HepG2 (cell line): ENCODE results near the gene RBM19. TPM values are rescaled to one million over a fixed set of nuclear protein-coding genes. Genes with fewer than 3 reads are reported as not detected.

Source experiments
- ARID2 ChIP-seq: sonication (generic); formaldehyde crosslinking; IDR thresholded peaks from 2 replicates; pipeline ENCODE4 v1.8.1; 2022; ENCODE audit warnings: mild to moderate bottlenecking, missing genetic modification reagents, borderline replicate concordance
- CC2D1A ChIP-seq: sonication (generic); formaldehyde crosslinking; IDR thresholded peaks from 2 replicates; pipeline ENCODE4 v1.8.1; 2023; ENCODE audit warnings: mild to moderate bottlenecking, missing genetic modification reagents
- FOSL2 ChIP-seq: sonication (generic); formaldehyde crosslinking; IDR thresholded peaks from 2 replicates; pipeline ENCODE4 v1.4.0; 2020; ENCODE audit warnings: missing genetic modification reagents
- GABPB1 ChIP-seq: IDR thresholded peaks from 2 replicates; pipeline ENCODE4 v1.6.1; 2016; ENCODE audit warnings: mild to moderate bottlenecking, missing genetic modification reagents, moderate library complexity, missing compliant biosample characterization
- JUN ChIP-seq: sonication (generic); formaldehyde crosslinking; IDR thresholded peaks from 2 replicates; pipeline ENCODE4 v1.4.0; 2020; ENCODE audit warnings: mild to moderate bottlenecking, missing genetic modification reagents
- KLF6 ChIP-seq: IDR thresholded peaks from 2 replicates; pipeline ENCODE4 v1.8.0; 2016; ENCODE audit warnings: missing biosample characterization, missing genetic modification reagents
- MEF2D ChIP-seq: sonication (generic); formaldehyde crosslinking; IDR thresholded peaks from 2 replicates; pipeline ENCODE4 v1.5.1; 2020; ENCODE audit warnings: mild to moderate bottlenecking, missing genetic modification reagents
- MTERF4 ChIP-seq: sonication (generic); formaldehyde crosslinking; IDR thresholded peaks from 2 replicates; pipeline ENCODE4 v1.8.0; 2023; ENCODE audit warnings: mild to moderate bottlenecking, missing genetic modification reagents
- PHF5A ChIP-seq: IDR thresholded peaks from one replicate; pipeline ENCODE4 v1.6.1; 2018; ENCODE audit warnings: low read depth, missing genetic modification reagents; ENCODE audit not compliant: unreplicated experiment
- SMC3 ChIP-seq: IDR thresholded peaks from 2 replicates; pipeline ENCODE4 v1.6.1; 2011; ENCODE audit warnings: low read length, improper control_type of control experiment
- STAT5B ChIP-seq: sonication (generic); formaldehyde crosslinking; IDR thresholded peaks from 2 replicates; pipeline ENCODE4 v1.4.0; 2020; ENCODE audit warnings: missing genetic modification reagents
- TP53 ChIP-seq: sonication (generic); formaldehyde crosslinking; conservative IDR thresholded peaks from 2 replicates; pipeline ENCODE4 v1.4.0; 2020; ENCODE audit warnings: missing genetic modification reagents
- ZBTB44 ChIP-seq: sonication (generic); formaldehyde crosslinking; IDR thresholded peaks from 2 replicates; pipeline ENCODE4 v1.4.0; 2020; ENCODE audit warnings: missing genetic modification reagents
- ZC3H13 ChIP-seq: sonication (generic); formaldehyde crosslinking; IDR thresholded peaks from 2 replicates; pipeline ENCODE4 v1.8.1; 2023; ENCODE audit warnings: mild to moderate bottlenecking, missing genetic modification reagents, moderate library complexity
- ZNF362 ChIP-seq: sonication (generic); formaldehyde crosslinking; IDR thresholded peaks from 2 replicates; pipeline ENCODE4 v1.4.0; 2020; ENCODE audit warnings: missing genetic modification reagents, mild to moderate bottlenecking, borderline replicate concordance
- ZNF468 ChIP-seq: sonication (generic); formaldehyde crosslinking; IDR thresholded peaks from 2 replicates; pipeline ENCODE4 v1.8.0; 2022; ENCODE audit warnings: mild to moderate bottlenecking, moderate library complexity, missing genetic modification reagents
- ZSCAN21 ChIP-seq: sonication (generic); formaldehyde crosslinking; IDR thresholded peaks from 2 replicates; pipeline ENCODE4 v1.8.0; 2022; ENCODE audit warnings: mild to moderate bottlenecking, missing genetic modification reagents, moderate library complexity, borderline replicate concordance
- polyA plus RNA-seq, 8 experiments: library from polyadenylated mRNA; depleted of rRNA in 3 of 8; stranded (reverse) in 7 of 8; unstranded in 1 of 8; fragments of >200 nt; fragmentation: Illumina TruSeq in 4 of 8; extraction: Trizol in 4 of 8; gene quantifications; 2 replicates each; pipeline versions ENCODE4 v1.2.1 to v1.2.3, GENCODE V29; 2011 to 2016; ENCODE audit warnings: low read depth in 4 of 8, missing spikeins in 1 of 8, mixed read lengths in 1 of 8; ENCODE audit not compliant: insufficient read depth in 1 of 8
- total RNA-seq, 5 experiments: library from RNA; depleted of rRNA; stranded (reverse); fragments of >200 nt; fragmentation: Illumina TruSeq; extraction: Trizol; gene quantifications; 2 replicates each; pipeline ENCODE4 v1.2.3, GENCODE V29; 2016; ENCODE audit warnings: low read depth in 1 of 5
- TF ChIP-seq, protein P1 (sequence below): sonication (generic); formaldehyde crosslinking; IDR thresholded peaks from 2 replicates; pipeline ENCODE4 v1.4.0; 2020; ENCODE audit warnings: missing genetic modification reagents
- TF ChIP-seq, protein P2 (sequence below): sonication (generic); formaldehyde crosslinking; IDR thresholded peaks from 2 replicates; pipeline ENCODE4 v1.5.0; 2020; ENCODE audit warnings: mild to moderate bottlenecking, missing genetic modification reagents
- TF ChIP-seq, protein P3 (sequence below): sonication (generic); formaldehyde crosslinking; IDR thresholded peaks from 2 replicates; pipeline ENCODE4 v1.9.0; 2021; ENCODE audit warnings: missing genetic modification reagents, mild to moderate bottlenecking, borderline replicate concordance

Gene RBM19
- total and polyA plus RNA-seq, 2 of the 13 experiments (the other 11 are each of a cell fraction or from before 2014, with no cell fraction given), result 19.3 to 32.2 TPM

DNA sequence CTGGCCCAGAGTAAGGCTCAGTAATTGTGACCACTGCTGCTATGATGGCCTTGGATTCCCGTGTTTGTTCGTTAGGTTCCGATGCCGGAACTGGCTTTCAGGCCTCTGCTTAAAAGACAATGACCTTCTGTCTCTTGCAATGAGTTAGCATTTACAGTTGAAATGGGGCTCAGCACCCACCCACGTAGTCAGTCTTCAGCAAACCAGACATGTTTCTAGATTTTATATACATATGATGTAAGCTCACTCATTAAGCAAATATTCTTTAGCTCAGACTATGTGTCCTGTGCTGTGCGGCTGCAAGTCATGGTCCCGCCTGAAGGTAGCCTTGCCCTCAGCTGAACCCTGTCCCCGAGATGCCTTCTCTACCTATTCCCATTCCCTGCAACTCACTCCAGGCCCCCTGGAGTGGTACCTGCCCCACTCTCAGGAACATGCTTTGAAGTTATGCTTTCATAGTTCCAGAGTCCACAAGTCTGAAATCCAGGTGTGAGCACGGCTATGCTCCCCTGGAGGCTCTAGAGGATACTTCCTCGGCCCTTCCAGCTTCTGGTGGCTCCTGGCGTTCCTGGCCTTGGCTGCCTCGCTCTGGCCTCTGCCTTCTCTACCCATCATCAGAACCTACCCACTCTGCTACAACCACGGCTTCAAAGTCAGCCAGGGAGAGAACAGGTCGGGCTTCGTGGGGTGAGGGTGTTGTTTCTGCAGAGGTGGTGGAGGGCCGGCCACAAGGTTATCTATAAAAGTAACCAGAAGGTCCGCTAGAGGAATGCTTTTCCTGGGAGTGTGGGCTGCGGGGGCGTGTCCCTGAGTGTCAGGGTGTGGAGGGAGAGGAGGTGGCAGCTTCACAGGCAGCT, 157.8 kb downstream of the RBM19 start (continued):
- TF ChIP-seq ARID2 (CRISPR knock-in tag) (0 out of 2 replicates have a peak, but pooled peaks have one; percentile 29), ZSCAN21 (CRISPR knock-in tag) (no peak), MEF2D (CRISPR knock-in tag) (no peak), CC2D1A (no peak), ZNF468 (CRISPR knock-in tag) (no peak), TP53 (CRISPR knock-in tag) (no peak), SMC3 (no peak), FOSL2 (CRISPR knock-in tag) (peak; percentile 28; the same call in 1 of the 2 replicates), GABPB1 (CRISPR knock-in tag) (no peak; the same call in 1 of the 2 replicates), MTERF4 (no peak), ZC3H13 (no peak), ZBTB44 (CRISPR knock-in tag) (no peak), STAT5B (no peak), KLF6 (CRISPR knock-in tag) (no peak), JUN (CRISPR knock-in tag) (no peak), ZNF362 (CRISPR knock-in tag) (no peak), PHF5A (CRISPR knock-in tag) (no peak)
- TF ChIP-seq, protein P1, sequence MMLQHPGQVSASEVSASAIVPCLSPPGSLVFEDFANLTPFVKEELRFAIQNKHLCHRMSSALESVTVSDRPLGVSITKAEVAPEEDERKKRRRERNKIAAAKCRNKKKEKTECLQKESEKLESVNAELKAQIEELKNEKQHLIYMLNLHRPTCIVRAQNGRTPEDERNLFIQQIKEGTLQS (CRISPR knock-in tag), result no peak
- TF ChIP-seq, protein P2, sequence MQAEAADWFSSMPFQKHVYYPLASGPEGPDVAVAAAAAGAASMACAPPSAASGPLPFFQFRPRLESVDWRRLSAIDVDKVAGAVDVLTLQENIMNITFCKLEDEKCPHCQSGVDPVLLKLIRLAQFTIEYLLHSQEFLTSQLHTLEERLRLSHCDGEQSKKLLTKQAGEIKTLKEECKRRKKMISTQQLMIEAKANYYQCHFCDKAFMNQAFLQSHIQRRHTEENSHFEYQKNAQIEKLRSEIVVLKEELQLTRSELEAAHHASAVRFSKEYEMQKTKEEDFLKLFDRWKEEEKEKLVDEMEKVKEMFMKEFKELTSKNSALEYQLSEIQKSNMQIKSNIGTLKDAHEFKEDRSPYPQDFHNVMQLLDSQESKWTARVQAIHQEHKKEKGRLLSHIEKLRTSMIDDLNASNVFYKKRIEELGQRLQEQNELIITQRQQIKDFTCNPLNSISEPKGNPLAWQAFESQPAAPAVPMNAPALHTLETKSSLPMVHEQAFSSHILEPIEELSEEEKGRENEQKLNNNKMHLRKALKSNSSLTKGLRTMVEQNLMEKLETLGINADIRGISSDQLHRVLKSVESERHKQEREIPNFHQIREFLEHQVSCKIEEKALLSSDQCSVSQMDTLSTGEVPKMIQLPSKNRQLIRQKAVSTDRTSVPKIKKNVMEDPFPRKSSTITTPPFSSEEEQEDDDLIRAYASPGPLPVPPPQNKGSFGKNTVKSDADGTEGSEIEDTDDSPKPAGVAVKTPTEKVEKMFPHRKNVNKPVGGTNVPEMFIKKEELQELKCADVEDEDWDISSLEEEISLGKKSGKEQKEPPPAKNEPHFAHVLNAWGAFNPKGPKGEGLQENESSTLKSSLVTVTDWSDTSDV (CRISPR knock-in tag), result 0 out of 2 replicates have a peak, but pooled peaks have one; percentile 39
- TF ChIP-seq, protein P3, sequence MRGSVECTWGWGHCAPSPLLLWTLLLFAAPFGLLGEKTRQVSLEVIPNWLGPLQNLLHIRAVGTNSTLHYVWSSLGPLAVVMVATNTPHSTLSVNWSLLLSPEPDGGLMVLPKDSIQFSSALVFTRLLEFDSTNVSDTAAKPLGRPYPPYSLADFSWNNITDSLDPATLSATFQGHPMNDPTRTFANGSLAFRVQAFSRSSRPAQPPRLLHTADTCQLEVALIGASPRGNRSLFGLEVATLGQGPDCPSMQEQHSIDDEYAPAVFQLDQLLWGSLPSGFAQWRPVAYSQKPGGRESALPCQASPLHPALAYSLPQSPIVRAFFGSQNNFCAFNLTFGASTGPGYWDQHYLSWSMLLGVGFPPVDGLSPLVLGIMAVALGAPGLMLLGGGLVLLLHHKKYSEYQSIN (CRISPR knock-in tag), result no peak
